Body of pancreas (tissue), 4 donors: ENCODE measurements around the gene FTSJ1. TPM values are rescaled to one million over a fixed set of nuclear protein-coding genes. Genes with fewer than 3 reads are reported as not detected.
A peak's percentile ranks its signal among the peaks of the same experiment; 100 is the strongest.

Experiments
- ATAC-seq: fragments of 150-250 bp; one replicate; pipeline ENCODE4 v1.9.1; 2016
- DNase-seq, 4 donors: peaks; one replicate each; pipeline ENCODE4 v3.0.0-alpha.2; 2019
- H3K27ac ChIP-seq, 4 donors: fragments of 200-600 bp; sonication (generic); 1 replicate in 3 of 4; 2 replicates in 1 of 4; pipeline versions ENCODE4 v1.5.1 to v1.6.1; 2016 to 2019; ENCODE audit warnings: mild to moderate bottlenecking in 1 of 4, mixed read lengths in 1 of 4, moderate library complexity in 1 of 4
- H3K27me3 ChIP-seq, 2 donors: fragments of 200-600 bp; sonication (generic); one replicate each; pipeline ENCODE4 v1.6.0; 2016; ENCODE audit warnings: mild to moderate bottlenecking in 1 of 2
- H3K36me3 ChIP-seq, 2 donors: fragments of 200-600 bp; sonication (generic); replicated peaks in 1 of 2; 2 replicates each; pipeline ENCODE4 v1.5.1; 2016; ENCODE audit warnings: low read depth in 2 of 2; ENCODE audit not compliant: insufficient read depth in 1 of 2
- H3K4me1 ChIP-seq: fragments of 200-600 bp; sonication (generic); one replicate; pipeline ENCODE4 v1.6.0; 2016
- H3K4me3 ChIP-seq, 2 donors: fragments of 200-600 bp; sonication (generic); 1 replicate in 1 of 2; 2 replicates in 1 of 2; pipeline ENCODE4 v1.5.1; 2016 to 2019
- H3K9me3 ChIP-seq, 3 donors: fragments of 200-600 bp; sonication (generic); 1 replicate in 2 of 3; 2 replicates in 1 of 3; pipeline ENCODE4 v1.5.1; 2016
- POLR2A ChIP-seq, 3 donors: fragments of 450-650 bp; IDR thresholded peaks; one replicate each; pipeline ENCODE4 v1.6.1; 2016; ENCODE audit warnings: antibody characterized with exemption in 3 of 3, mild to moderate bottlenecking in 2 of 3
- WGBS, 2 donors: methylation state at CpG; one replicate each; pipeline ENCODE4 v1.1.5; 2017; 5-methylcytosine and 5-hydroxymethylcytosine counted together
- intact Hi-C: fragments of 100-400 bp; cut with DNase I; formaldehyde crosslinking; loops from one replicate; pipeline ENCODE4 v1.15.1; 2023
- total RNA-seq, 2 donors: library from RNA; depleted of rRNA; stranded (reverse); fragments of >200 nt; gene quantifications; one replicate each; pipeline ENCODE4 v1.1.0, GENCODE V29; 2016
- TF ChIP-seq, protein P1 (sequence below), 7 experiments: fragments of 450-650 bp in 4 of 7; fragments of 200-600 bp in 3 of 7; sonication (generic) in 3 of 7; IDR thresholded peaks; one replicate each; pipeline ENCODE4 v1.5.1; 2016 to 2019; ENCODE audit warnings: antibody characterized with exemption in 7 of 7

The FTSJ1 gene
- total RNA-seq, 2 donors from 2014 or later, result 37.1 to 56.4 TPM

- H3K9me3 ChIP-seq, result no peaks in the 10 kb centered on the region
- ATAC-seq (no peak), DNase-seq (no peak)
- no peak overlapping the region for H3K27ac ChIP-seq
- H3K27me3 ChIP-seq, result no peaks in the 10 kb centered on the region
- H3K36me3 ChIP-seq, result no peaks in the 10 kb centered on the region
- H3K4me1 ChIP-seq, result peaks cover 8% of the 10 kb centered on the region
- TF ChIP-seq POLR2A (IDR thresholded peaks at IDR 0.05), result no peak
- TF ChIP-seq, protein P1, sequence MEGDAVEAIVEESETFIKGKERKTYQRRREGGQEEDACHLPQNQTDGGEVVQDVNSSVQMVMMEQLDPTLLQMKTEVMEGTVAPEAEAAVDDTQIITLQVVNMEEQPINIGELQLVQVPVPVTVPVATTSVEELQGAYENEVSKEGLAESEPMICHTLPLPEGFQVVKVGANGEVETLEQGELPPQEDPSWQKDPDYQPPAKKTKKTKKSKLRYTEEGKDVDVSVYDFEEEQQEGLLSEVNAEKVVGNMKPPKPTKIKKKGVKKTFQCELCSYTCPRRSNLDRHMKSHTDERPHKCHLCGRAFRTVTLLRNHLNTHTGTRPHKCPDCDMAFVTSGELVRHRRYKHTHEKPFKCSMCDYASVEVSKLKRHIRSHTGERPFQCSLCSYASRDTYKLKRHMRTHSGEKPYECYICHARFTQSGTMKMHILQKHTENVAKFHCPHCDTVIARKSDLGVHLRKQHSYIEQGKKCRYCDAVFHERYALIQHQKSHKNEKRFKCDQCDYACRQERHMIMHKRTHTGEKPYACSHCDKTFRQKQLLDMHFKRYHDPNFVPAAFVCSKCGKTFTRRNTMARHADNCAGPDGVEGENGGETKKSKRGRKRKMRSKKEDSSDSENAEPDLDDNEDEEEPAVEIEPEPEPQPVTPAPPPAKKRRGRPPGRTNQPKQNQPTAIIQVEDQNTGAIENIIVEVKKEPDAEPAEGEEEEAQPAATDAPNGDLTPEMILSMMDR (IDR thresholded peaks at IDR 0.05), result no peak
- 80 to 100% methylated on average over 1 of the region's 2 CpGs for WGBS, 2 donors
- intact Hi-C loops, result no loop called here
- H3K4me3 ChIP-seq, result no peak overlapping the region
Measured at GRCh38 chrX:48520455-48520854, 44.5 kb downstream of the FTSJ1 start.

DNA sequence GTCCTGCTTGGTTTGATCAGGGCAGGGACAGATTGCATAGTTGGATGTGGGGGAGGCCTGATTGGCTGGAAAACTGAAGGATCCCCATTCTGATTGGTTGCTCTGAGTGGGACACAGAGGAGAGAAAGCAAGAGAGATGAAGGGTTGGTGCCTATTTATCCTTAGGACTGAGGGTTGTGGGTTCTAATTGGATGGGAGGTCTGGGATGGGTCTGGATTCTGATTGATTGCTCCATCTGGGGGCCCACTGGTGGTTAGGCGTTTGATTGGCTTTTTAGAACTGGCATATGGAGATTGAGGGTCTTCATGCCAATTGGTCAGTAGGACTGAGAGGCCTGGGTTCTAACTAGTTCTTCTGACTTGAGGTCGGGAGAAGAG, 45.0 kb downstream of the FTSJ1 start:
- WGBS, 2 donors, result 29 to 54% methylated on average over 2 of the region's 2 CpGs
- Histone ChIP-seq H3K27ac (peak overlapping the region in 3 of 4 donors; percentile 46 to 79 (median 78)), H3K9me3 (no peaks in the 10 kb centered on the region), H3K4me3 (no peak overlapping the region), H3K4me1 (peaks cover 8% of the 10 kb centered on the region), H3K27me3 (no peaks in the 10 kb centered on the region), H3K36me3 (no peaks in the 10 kb centered on the region)
- ATAC-seq, result no peak
- TF ChIP-seq, protein P1 (IDR thresholded peaks at IDR 0.05), result no peak
- TF ChIP-seq POLR2A (IDR thresholded peaks at IDR 0.05), result no peak
- DNase-seq, result no peak
- intact Hi-C loops, result no loop called here

DNA sequence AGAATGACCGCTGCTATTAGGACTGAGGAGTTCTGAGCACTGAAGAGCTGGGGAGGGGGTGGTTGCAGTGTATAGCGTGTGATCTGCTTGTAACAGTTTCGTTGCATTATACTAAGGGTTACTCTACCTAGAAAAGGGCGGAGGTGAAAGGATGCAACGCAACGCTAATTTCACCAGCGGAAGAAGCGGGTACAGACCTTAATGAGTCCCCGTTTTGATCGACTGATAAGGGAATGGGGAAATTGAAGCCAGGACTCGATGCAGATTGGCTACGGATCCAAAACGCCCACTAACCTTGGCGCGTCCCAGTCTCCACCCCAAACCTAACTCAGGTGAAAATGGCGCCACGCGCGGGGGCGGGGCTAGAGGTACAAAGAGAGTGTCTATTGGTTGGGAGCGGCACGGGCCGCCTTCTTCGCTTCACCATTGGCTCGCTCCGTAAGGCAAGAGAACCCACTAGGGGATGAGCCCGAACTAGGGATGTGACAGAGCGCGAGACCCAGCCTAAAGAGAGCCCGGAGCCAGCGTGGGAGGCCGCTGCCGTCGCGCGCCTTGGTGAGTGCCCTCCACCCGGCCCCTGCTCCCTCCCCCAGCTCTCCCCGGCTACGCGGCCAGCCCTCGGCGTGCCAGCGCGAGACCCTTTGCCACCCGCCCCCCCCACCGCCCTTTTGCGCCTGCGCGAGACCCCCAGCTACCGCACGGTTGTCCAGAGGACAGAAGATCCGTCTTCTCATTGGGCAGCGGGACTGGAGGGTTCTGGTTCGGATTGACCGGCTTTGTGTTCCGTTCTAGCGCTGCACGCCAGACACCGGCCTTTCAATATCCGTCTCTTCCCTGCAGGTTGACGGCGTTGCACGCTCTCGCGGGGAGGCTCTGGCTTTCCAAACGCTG, 45.6 kb downstream of the FTSJ1 start, which contains the start of gene EBP:
EBP (plus strand) TSS at position 456 of the 891 bp plus-strand sequence. CDS start 1,964 bp downstream, outside the sequence.
- DNase-seq (peak; percentile 91 to 94 (median 93)), ATAC-seq (peak; percentile 99)
- Histone ChIP-seq H3K9me3 (no peaks in the 10 kb centered on the region), H3K27me3 (no peaks in the 10 kb centered on the region), H3K36me3 (no peaks in the 10 kb centered on the region), H3K4me3 (peak within 1 kb of the TSS; percentile 6 to 32), H3K27ac (peak within 1 kb of the TSS; percentile 59 to 79 (median 76)), H3K4me1 (peaks cover 8% of the 10 kb centered on the region)
- TF ChIP-seq POLR2A (IDR thresholded peaks at IDR 0.05), result peak; percentile 32 to 75 (median 74)
- TF ChIP-seq, protein P1 (IDR thresholded peaks at IDR 0.05), result peak in 1 of 7 experiments; percentile 7
- WGBS, 2 donors, result 1 to 3% methylated on average over 7 to 38 of the region's 66 CpGs
- intact Hi-C loops, result no loop called here

- no peak for TF ChIP-seq POLR2A (IDR thresholded peaks at IDR 0.05)
- TF ChIP-seq, protein P1 (IDR thresholded peaks at IDR 0.05), result no peak
- DNase-seq (peak in 2 of 4 donors; percentile 13 to 23), ATAC-seq (no peak)
- Histone ChIP-seq H3K4me3 (peak overlapping the region in 1 of 2 donors; percentile 32), H3K27me3 (no peaks in the 10 kb centered on the region), H3K27ac (peak overlapping the region in 3 of 4 donors; percentile 59 to 79 (median 78)), H3K36me3 (no peaks in the 10 kb centered on the region), H3K9me3 (no peaks in the 10 kb centered on the region), H3K4me1 (peaks cover 8% of the 10 kb centered on the region)
- intact Hi-C loops, result no loop called here
- WGBS, 2 donors, result 3% methylated on average over 7 of the region's 10 CpGs; no CpG with 5 or more reads in 1 of the 2 donors
Measured at GRCh38 chrX:48522291-48522690, 46.3 kb downstream of the FTSJ1 start.
